Gastroesophageal sphincter (tissue), 4 donors: ENCODE measurements around the gene RASIP1. TPM values are rescaled to one million over a fixed set of nuclear protein-coding genes. Genes with fewer than 3 reads are reported as not detected.
A peak's percentile ranks its signal among the peaks of the same experiment; 100 is the strongest.
"Not testable (repeated sequence)": the region's sequence is repeated elsewhere in the genome, so short reads cannot be mapped to it uniquely, and the experiment has no call there.

Experiments used
- ATAC-seq: fragments of 150-250 bp; one replicate; pipeline ENCODE4 v1.9.1; 2016; ENCODE audit warnings: mild to moderate bottlenecking, moderate library complexity
- H3K27ac ChIP-seq, 4 donors: fragments of 200-600 bp; sonication (generic) in 3 of 4; 1 replicate in 3 of 4; 2 replicates in 1 of 4; pipeline ENCODE4 v1.5.1; 2016 to 2019
- H3K27me3 ChIP-seq: fragments of 200-600 bp; sonication (generic); one replicate; pipeline ENCODE4 v1.5.1; 2019
- H3K36me3 ChIP-seq, 2 donors: fragments of 200-600 bp; sonication (generic); one replicate each; pipeline ENCODE4 v1.5.1; 2019; ENCODE audit warnings: control low read depth in 1 of 2
- H3K4me1 ChIP-seq, 3 donors: fragments of 200-600 bp; sonication (generic); 1 replicate in 2 of 3; 2 replicates in 1 of 3; pipeline ENCODE4 v1.5.1; 2016 to 2019; ENCODE audit warnings: control low read depth in 2 of 3
- H3K4me3 ChIP-seq, 2 donors: fragments of 200-600 bp; sonication (generic); one replicate each; pipeline ENCODE4 v1.5.1; 2019; ENCODE audit warnings: mild to moderate bottlenecking in 1 of 2, moderate library complexity in 1 of 2
- H3K9me3 ChIP-seq, 3 donors: fragments of 200-600 bp; sonication (generic); one replicate each; pipeline ENCODE4 v1.5.1; 2017 to 2019; ENCODE audit warnings: control low read depth in 2 of 3
- CTCF ChIP-seq, 4 experiments: fragments of 200-600 bp in 2 of 4; fragments of 450-650 bp in 2 of 4; sonication (generic) in 1 of 4; IDR thresholded peaks; one replicate each; pipeline ENCODE4 v1.5.1; 2017 to 2019; ENCODE audit warnings: antibody characterized with exemption in 4 of 4, mild to moderate bottlenecking in 2 of 4, moderate library complexity in 2 of 4
- EP300 ChIP-seq: sonication (generic); formaldehyde crosslinking; IDR thresholded peaks from one replicate; pipeline ENCODE4 v1.6.1; 2017; ENCODE audit warnings: antibody characterized with exemption, mild to moderate bottlenecking
- POLR2A ChIP-seq, 2 donors: fragments of 450-650 bp; IDR thresholded peaks; one replicate each; pipeline ENCODE4 v1.6.1; 2017; ENCODE audit warnings: antibody characterized with exemption in 2 of 2, mild to moderate bottlenecking in 2 of 2, moderate library complexity in 1 of 2
- POLR2AphosphoS5 ChIP-seq: sonication (generic); formaldehyde crosslinking; IDR thresholded peaks from one replicate; pipeline ENCODE4 v1.6.1; 2017; ENCODE audit warnings: antibody characterized with exemption
- WGBS, 2 donors: methylation state at CpG; one replicate each; pipeline ENCODE4 v1.1.5; 2018; ENCODE audit warnings: low coverage in 1 of 2; 5-methylcytosine and 5-hydroxymethylcytosine counted together
- total RNA-seq, 4 donors: library from RNA; depleted of rRNA; stranded (reverse); fragments of >200 nt; gene quantifications; one replicate each; pipeline ENCODE4 v1.1.0, GENCODE V29; 2016

The RASIP1 gene
- total RNA-seq, 4 donors from 2014 or later, result 9.8 to 16.4 (median 10.3) TPM

GRCh38 chr19:48696353-48697010, 43.9 kb downstream of the RASIP1 start:
- no peak for TF ChIP-seq POLR2AphosphoS5
- no peak for TF ChIP-seq CTCF (IDR thresholded peaks at IDR 0.05)
- no peak for TF ChIP-seq EP300
- TF ChIP-seq POLR2A (IDR thresholded peaks at IDR 0.05), result no peak
- Histone ChIP-seq H3K27ac (no peak overlapping the region), H3K9me3 (no peaks in the 10 kb centered on the region), H3K36me3 (peaks cover 0 to 9% of the 10 kb centered on the region in 2 donors), H3K4me1 (peaks cover 0 to 15% (median 0%) of the 10 kb centered on the region in 3 donors), H3K4me3 (peak overlapping the region in 1 of 2 donors; percentile 21), H3K27me3 (peaks cover 27% of the 10 kb centered on the region)
- no peak for ATAC-seq
- 5 to 22% methylated on average over 3 to 12 of the region's 34 CpGs for WGBS, 2 donors

GRCh38 chr19:48695743-48696352, 44.6 kb downstream of the RASIP1 start, which contains the start of gene FUT2:
Gene FUT2, plus strand, starts transcription at chr19:48695971. Its CDS starts 6,986 bp downstream, at chr19:48702957.
- H3K9me3 ChIP-seq, result no peaks in the 10 kb centered on the region
- no peak for ATAC-seq
- H3K36me3 ChIP-seq, result peaks cover 0 to 2% of the 10 kb centered on the region in 2 donors
- WGBS, 2 donors, result 40% methylated on average over 7 of the region's 16 CpGs; no CpG with 5 or more reads in 1 of the 2 donors
- peak within 1 kb of the TSS in 1 of 2 donors; percentile 21 for H3K4me3 ChIP-seq
- peaks cover 27% of the 10 kb centered on the region for H3K27me3 ChIP-seq
- no peak within 1 kb of the TSS for H3K27ac ChIP-seq
- TF ChIP-seq CTCF (IDR thresholded peaks at IDR 0.05) (no peak), POLR2AphosphoS5 (no peak)
- peaks cover 0 to 15% (median 0%) of the 10 kb centered on the region in 3 donors for H3K4me1 ChIP-seq

- peaks cover 27% of the 10 kb centered on the region for H3K27me3 ChIP-seq
- H3K9me3 ChIP-seq, result not testable (repeated sequence)
- WGBS, 2 donors, result 86 to 88% methylated on average over 8 of the region's 9 CpGs
These were observed 46.8 kb downstream of the RASIP1 start for GRCh38 chr19:48693629-48694028.

GRCh38 chr19:48689449-48689848, 51.0 kb downstream of the RASIP1 start:
- WGBS, 2 donors, result 37% methylated on average over 6 to 7 of the region's 7 CpGs
- TF ChIP-seq POLR2AphosphoS5 (no peak), POLR2A (IDR thresholded peaks at IDR 0.05) (no peak), EP300 (no peak), CTCF (IDR thresholded peaks at IDR 0.05) (no peak)
- Histone ChIP-seq H3K36me3 (no peaks in the 10 kb centered on the region), H3K4me3 (no peak overlapping the region), H3K27me3 (no peaks in the 10 kb centered on the region), H3K27ac (no peak overlapping the region), H3K4me1 (peaks cover 0 to 8% (median 0%) of the 10 kb centered on the region in 3 donors), H3K9me3 (no peaks in the 10 kb centered on the region)
- no peak for ATAC-seq

More at GRCh38 chr19:48693629-48694028, 46.8 kb downstream of the RASIP1 start:
- peaks cover 0 to 21% (median 0%) of the 10 kb centered on the region in 3 donors for H3K4me1 ChIP-seq
- H3K4me3 ChIP-seq, ATAC-seq, H3K36me3 ChIP-seq, H3K27ac ChIP-seq: not testable (repeated sequence)

- no peak for TF ChIP-seq POLR2AphosphoS5
- no peak for TF ChIP-seq EP300
- TF ChIP-seq CTCF (IDR thresholded peaks at IDR 0.05), result no peak
- no peak for TF ChIP-seq POLR2A (IDR thresholded peaks at IDR 0.05)
- WGBS, 2 donors, result 88% methylated on average over 3 of the region's 3 CpGs; no CpG with 5 or more reads in 1 of the 2 donors
- Histone ChIP-seq H3K9me3 (no peaks in the 10 kb centered on the region), H3K27me3 (no peaks in the 10 kb centered on the region), H3K27ac (no peak overlapping the region), H3K36me3 (no peaks in the 10 kb centered on the region), H3K4me3 (no peak overlapping the region), H3K4me1 (peaks cover 0 to 11% (median 0%) of the 10 kb centered on the region in 3 donors)
- no peak for ATAC-seq
These were observed 52.6 kb downstream of the RASIP1 start for GRCh38 chr19:48687776-48688175.

- WGBS, 2 donors, result 80 to 88% methylated on average over 2 to 6 of the region's 7 CpGs
- H3K9me3 ChIP-seq, ATAC-seq: not testable (repeated sequence)
These were observed 53.8 kb downstream of the RASIP1 start for GRCh38 chr19:48686637-48687036.

More at GRCh38 chr19:48686637-48687036, 53.8 kb downstream of the RASIP1 start:
- not testable (repeated sequence) for H3K27me3 ChIP-seq, H3K27ac ChIP-seq, H3K36me3 ChIP-seq, H3K4me3 ChIP-seq
- H3K4me1 ChIP-seq, result peaks cover 0 to 11% (median 0%) of the 10 kb centered on the region in 3 donors
